Measurements from ENCODE around the gene C2orf80.
"Not testable (repeated sequence)": the region's sequence is repeated elsewhere in the genome, so short reads cannot be mapped to it uniquely, and the experiment has no call there.

The C2orf80 gene

GRCh38 chr2:208175840-208176153, 14.0 kb downstream of the C2orf80 start:
- no peak for DNase-seq

DNA sequence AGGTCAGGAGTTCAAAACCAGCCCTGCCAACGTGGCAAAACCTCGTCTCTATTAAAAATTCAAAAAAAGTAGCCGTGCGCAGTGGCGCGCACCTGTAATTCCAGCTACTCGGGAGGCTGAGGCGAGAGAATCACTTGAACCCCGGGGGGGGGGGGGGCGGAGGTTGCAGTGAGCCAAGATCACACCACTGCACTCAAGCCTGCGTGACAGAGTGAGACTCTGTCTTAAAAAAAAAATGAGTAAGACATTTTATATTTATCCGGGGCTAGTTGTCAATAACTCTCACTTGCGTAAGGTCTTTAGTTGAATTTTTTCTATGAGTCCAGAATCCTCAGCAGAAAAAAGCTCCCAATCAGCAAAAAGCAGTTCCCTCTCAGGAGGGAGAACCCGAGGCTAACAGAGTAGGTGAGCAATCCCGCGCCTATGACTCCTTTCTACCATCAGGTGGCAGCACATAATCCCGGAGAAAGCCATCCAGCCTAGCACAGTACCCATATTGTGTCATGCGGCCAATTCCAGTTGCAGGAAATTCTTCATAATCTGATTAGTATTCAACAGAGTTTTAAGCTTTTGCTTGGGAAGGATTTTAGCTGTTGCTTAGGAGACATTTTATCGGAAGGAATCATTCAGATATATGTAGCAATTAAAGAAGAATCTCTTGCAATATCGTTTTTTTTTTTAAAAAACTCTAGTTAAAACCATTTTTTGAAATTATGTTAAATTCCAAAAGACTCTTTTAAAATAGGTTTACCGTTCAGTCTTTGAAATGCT, 14.6 kb downstream of the C2orf80 start:
- DNase-seq: peak; percentile 33

DNA sequence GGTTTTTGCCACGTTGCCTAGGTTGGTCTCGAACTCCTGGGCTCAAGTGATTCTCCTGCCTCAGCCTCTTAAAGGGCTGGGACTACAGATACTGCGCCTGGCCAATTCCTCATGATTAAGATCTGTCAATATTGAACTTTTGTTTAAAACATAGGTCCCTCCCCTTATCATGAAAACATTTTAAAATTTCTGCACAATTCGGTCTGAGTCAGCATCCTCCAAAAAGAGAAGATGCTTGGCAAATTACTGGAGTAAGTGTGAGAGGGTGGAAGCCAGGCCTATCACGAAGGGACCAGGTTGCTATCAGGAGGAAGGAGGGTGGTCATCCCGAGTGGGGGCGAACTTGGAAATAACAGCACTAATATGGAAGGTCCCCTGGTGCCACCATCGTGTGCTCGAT, 15.7 kb downstream of the C2orf80 start:
- DNase-seq: no peak

DNA sequence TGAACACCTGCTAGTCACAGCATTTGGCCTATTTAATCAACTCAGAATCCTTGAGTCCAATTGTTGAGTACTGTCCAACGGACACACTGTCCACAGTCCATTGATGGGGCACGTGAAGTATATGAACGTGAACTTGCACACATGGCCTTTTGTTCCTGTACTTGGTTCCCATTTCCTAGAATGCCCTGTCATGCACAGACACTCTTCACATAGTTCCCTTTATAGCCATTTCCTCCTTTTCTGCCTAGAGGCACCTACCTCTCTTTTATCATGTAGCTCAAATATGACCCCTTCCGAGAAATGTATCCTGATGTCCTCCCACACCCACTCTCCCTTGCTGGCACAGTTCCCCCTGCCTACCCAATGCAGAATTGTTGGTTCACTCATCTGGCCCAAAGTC, 17.7 kb downstream of the C2orf80 start:
- DNase-seq: no peak

DNA sequence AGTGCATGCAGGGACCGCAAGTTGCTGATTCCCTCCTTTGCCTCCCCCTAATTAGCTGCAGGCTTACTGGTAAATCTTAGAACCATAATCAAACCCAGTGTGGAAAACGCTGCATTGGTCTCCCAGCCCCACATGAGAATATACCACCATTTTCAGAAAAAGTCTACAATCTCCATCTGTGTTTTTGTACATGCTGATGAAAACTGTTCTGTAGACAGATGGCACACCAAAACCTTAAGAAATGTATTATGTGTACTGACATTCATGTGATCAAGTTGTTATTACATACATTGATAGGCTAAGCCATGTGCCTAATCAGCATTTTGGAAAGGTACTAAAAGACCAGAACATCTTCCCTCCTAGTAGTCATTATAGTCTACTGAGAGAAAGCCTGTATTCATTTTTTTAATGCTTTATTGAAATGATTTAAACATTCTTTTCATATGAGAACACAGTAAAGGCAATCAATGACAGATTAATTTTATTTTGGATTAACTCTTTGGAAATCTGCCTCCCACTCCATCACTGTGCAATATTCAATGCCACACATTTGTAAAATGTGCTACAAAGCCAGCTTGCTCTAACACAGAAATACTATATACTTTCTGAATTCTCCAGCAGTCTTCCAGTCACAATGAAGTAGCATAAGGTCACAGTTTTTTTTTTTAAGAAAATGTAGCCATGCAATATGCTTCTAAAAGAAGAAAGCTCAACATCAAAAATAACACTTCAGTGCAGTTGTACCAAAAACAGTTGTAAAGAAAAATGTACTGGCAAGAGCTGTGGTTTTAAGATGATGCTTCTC, 24.7 kb downstream of the C2orf80 start:
- DNase-seq: no peak

GRCh38 chr2:208163489-208163888, 26.3 kb downstream of the C2orf80 start, which contains the start of gene CRYGA:
CRYGA (minus strand) TSS chr2:208163589; CDS start chr2:208163556, 33 bp downstream.
- no peak for DNase-seq

- DNase-seq: no peak
Observed at GRCh38 chr2:208156439-208156838, 33.4 kb downstream of the C2orf80 start.

DNA sequence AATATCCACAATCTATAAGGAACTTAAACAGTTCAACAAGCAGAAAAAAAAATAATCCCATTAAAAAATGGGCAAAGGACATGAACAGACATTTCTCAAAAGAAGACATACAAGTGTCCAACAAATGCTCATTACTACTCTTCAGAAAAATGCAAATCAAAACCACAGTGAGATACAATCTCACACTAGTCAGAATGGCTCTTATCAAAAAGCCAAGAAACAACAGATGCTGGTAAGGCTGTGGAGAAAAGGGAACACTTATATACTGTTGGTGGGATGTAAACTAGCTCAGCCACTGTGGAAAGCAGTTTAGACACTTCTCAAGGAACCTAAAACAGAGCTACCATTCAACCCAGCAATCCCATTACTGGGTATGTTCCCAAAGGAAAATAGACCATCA, 36.7 kb downstream of the C2orf80 start:
- DNase-seq: no peak

DNA sequence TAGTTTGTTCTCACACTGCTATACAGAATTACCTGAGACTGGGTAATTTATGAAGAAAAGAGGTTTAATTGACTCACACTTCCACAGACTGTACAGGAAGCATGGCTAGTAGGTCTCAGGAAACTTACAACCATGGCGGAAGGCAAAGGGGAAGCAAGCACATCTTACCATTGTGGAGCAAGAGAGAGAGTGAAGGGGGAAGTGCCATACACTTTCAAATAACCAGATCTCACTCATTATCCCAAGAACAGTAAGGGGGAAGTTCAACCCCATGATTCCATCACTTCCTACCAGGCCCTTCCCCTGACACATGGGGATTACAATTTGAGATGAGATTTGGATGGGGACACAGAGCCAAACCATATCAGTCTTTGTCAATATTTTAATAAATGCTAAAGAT, 38.9 kb downstream of the C2orf80 start:
- no peak for DNase-seq

DNA sequence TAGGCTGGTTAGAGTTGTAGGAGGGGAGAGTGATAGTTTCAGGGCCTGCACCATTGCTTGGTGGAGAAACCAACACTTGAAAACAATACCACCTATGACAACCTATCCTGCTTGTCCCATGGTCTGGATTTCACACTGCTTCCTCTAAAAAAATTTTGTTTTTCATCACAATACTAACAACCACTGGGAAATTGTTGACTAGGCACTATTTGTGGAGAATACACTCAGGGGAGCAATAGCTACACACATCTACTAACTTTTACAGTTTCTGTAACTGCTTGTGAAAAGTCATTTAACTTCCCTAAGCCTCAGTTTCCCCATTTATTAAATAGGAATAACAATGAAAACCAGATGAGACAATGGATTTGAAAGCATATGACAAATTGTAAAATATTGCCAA, 39.7 kb downstream of the C2orf80 start:
- DNase-seq: no peak

- no peak for DNase-seq
Observed at GRCh38 chr2:208148803-208149202, 41.0 kb downstream of the C2orf80 start.

GRCh38 chr2:208147759-208148158, 42.1 kb downstream of the C2orf80 start:
- DNase-seq: no peak

GRCh38 chr2:208147008-208147407, 42.8 kb downstream of the C2orf80 start:
- DNase-seq: no peak

DNA sequence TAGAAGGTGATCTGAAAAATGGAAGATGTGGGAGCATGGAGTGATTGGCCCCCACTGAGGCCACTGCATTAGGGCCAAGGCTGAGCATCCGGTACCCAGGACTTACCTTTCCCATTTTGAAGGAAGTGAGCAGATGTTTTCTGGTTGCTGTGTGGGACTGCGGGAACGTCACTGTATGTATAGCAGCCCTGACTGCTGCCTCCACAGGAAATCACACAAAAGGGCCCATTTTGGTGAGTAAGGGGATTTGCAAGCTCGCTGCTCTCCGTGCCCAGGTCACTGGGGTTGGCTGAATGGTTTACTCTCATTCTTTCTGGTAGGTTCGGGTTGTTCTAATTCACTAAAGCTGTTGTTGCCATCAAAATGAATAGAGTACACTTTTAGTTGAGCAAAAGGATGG, 43.8 kb downstream of the C2orf80 start, which contains the start of gene CRYGB:
Gene CRYGB, minus strand, starts transcription at position 153 of the 400 bp plus-strand sequence. Its CDS starts 38 bp downstream, at position 115.
- no peak for DNase-seq

GRCh38 chr2:208142925-208143799, 46.7 kb downstream of the C2orf80 start:
- no peak for DNase-seq

GRCh38 chr2:208142240-208142924, 47.4 kb downstream of the C2orf80 start:
- no peak for DNase-seq

DNA sequence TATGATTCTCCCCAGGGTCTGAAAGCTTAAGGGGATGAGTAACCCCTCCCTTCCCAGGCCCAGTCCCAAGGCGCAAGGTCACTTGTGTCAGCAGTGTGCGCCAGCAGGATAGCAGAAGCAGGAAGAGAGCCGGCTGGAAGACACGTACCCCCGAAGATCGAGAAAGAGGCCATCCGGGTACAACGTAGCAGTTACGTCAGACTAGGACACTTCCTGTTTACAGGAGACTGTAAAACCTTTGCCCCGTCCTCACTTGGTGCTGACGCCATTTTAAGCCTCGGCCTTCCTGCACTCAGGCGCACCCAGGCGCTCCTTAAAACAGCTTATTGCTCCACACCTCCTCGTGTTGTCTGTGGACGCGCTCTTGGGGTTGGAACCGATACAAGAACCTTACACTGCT, 50.4 kb downstream of the C2orf80 start:
- no peak for DNase-seq

- not testable (repeated sequence) for DNase-seq
Observed at GRCh38 chr2:208138334-208138733, 51.5 kb downstream of the C2orf80 start.

DNA sequence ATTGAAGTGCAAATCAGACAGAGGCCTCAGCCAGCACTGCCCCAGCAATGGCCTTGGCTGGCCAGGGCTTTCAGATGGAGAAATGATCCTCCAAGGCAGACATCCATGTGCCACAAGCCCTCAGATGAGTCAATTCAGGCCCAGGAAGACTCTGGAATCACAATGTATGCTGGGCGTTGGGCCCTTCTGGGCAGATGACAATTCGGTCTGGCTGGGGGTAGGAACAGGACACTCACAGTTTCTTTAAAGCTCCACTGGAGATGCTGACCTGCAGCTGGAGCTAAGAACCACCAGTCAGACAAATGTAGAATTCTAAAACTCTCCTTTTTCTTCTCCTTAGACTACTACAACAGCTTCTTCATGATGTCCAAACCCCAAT, 53.1 kb downstream of the C2orf80 start:
- no peak for DNase-seq

GRCh38 chr2:208135794-208136715, 53.8 kb downstream of the C2orf80 start:
- DNase-seq: no peak

GRCh38 chr2:208134928-208135586, 54.8 kb downstream of the C2orf80 start:
- no peak for DNase-seq
